ENCODE results near the gene ABLIM1.

The ABLIM1 gene

GRCh38 chr10:114665873-114666272 lies 7.8 kb upstream of the ABLIM1 start:
- no peak for TF ChIP-seq FOXP2 (optimal IDR thresholded peaks at IDR 0.05; ENCODE audit: borderline replicate concordance, extremely low read depth, extremely low read length, insufficient read depth)
- TF ChIP-seq POLR2AphosphoS5 (IDR thresholded peaks at IDR 0.05; ENCODE audit: low read depth, low read length), result no peak
- TF ChIP-seq REST (IDR thresholded peaks at IDR 0.05; ENCODE audit: insufficient read depth in 1 of 2, low read depth in 2 of 2, low read length in 2 of 2), result no peak
- TF ChIP-seq TAF1 (IDR thresholded peaks at IDR 0.05; ENCODE audit: borderline replicate concordance, insufficient read depth, low read length), result no peak
- no peak for TF ChIP-seq SIN3A (IDR thresholded peaks at IDR 0.05; ENCODE audit: borderline replicate concordance, insufficient read depth, low read length)

DNA sequence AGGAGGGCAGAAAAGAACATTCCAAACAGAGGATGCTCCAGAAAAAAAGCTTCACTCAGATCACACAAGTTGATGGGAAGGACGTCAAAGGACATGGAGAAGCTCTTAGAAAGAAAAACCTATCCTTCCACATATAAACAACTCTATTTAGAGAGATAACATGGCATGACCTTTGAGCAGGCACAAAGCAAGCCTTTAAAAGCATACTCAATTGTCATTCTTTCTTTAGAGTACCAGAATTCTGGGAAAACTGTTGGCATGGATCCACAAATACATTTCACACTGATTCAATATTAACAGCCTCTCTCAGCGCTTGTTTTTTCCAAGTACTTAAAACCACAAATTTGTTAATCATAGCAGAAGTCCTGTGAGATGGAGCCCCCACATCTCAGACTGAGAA lies 7.3 kb upstream of the ABLIM1 start:
- TF ChIP-seq SIN3A (IDR thresholded peaks at IDR 0.05; ENCODE audit: borderline replicate concordance, insufficient read depth, low read length), result no peak
- TF ChIP-seq FOXP2 (optimal IDR thresholded peaks at IDR 0.05; ENCODE audit: borderline replicate concordance, extremely low read depth, extremely low read length, insufficient read depth), result no peak
- no peak for TF ChIP-seq REST (IDR thresholded peaks at IDR 0.05; ENCODE audit: insufficient read depth in 1 of 2, low read depth in 2 of 2, low read length in 2 of 2)

DNA sequence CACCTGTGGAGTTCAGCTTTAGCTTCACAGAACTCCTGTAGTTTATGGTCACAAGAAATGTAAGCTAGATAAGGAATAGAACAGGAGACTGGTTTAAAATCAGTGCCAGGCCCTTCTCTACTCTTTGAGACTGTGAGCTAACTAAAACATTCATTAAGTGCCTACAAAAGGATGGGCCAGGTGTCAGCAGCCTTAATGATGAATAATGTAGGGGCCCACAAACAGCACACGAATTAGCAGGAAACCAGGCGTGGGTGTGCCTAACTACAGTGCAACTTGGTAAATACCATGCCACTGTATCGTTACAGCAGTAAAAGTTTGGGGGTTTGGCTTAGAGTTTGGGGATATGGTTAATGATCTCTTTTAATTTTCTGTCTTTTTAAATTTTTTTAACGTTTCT lies 6.1 kb upstream of the ABLIM1 start:
- no peak for TF ChIP-seq TAF1 (IDR thresholded peaks at IDR 0.05; ENCODE audit: borderline replicate concordance, insufficient read depth, low read length)
- TF ChIP-seq SIN3A (IDR thresholded peaks at IDR 0.05; ENCODE audit: borderline replicate concordance, insufficient read depth, low read length), result no peak
- TF ChIP-seq POLR2AphosphoS5 (IDR thresholded peaks at IDR 0.05; ENCODE audit: low read depth, low read length), result no peak
- no peak for TF ChIP-seq REST (IDR thresholded peaks at IDR 0.05; ENCODE audit: insufficient read depth in 1 of 2, low read depth in 2 of 2, low read length in 2 of 2)
- no peak for TF ChIP-seq FOXP2 (optimal IDR thresholded peaks at IDR 0.05; ENCODE audit: borderline replicate concordance, extremely low read depth, extremely low read length, insufficient read depth)

DNA sequence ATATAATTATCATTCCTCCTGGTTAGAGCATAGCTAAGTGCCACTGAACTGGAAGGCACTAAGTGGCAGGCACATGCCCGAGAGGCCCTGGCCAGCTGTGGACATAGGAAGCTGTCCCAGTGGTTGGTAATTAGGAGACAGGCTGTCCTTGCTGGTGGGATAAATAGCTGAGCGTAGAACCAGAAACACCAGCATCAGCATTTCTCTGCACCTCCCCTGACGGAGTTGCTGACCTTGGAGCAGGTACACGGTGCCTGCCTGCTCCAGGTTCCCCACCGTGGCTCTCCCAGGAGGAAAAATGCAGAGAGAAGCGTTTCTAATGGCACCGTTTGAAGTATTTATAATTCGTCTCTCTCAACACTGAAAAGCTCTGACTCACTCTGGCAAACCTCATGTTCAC lies 5.6 kb upstream of the ABLIM1 start:
- TF ChIP-seq POLR2AphosphoS5 (IDR thresholded peaks at IDR 0.05; ENCODE audit: low read depth, low read length) (no peak), TAF1 (IDR thresholded peaks at IDR 0.05; ENCODE audit: borderline replicate concordance, insufficient read depth, low read length) (no peak), SIN3A (IDR thresholded peaks at IDR 0.05; ENCODE audit: borderline replicate concordance, insufficient read depth, low read length) (no peak), FOXP2 (optimal IDR thresholded peaks at IDR 0.05; ENCODE audit: borderline replicate concordance, extremely low read depth, extremely low read length, insufficient read depth) (no peak), REST (IDR thresholded peaks at IDR 0.05; ENCODE audit: insufficient read depth in 1 of 2, low read depth in 2 of 2, low read length in 2 of 2) (no peak)

DNA sequence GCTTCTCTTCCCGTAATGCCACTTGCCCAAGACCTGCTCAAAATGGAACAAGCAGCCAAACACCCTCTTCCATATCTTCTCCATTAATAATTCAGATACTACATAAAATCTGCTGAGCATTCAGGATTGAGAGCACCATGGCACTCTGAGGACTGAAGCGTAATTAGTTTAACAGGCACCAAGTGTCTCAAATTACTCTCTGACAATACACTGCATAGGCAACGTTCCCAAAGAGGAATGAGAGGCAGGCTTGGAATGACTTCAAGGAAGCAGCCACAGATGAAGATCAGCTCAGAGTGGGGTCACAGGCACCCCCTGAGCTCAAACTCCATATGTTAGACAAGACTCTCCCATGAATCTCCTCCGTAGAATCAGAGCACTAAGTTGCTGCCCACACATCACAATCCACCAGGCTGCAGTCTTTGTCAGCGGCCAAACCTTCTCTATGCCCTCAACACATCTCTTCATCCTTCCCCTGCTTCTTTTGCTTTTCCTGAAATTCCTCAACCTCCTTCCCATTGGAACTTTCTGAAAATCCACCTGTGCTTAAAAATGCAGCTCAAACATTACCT lies 4.7 kb upstream of the ABLIM1 start:
- no peak for TF ChIP-seq TAF1 (IDR thresholded peaks at IDR 0.05; ENCODE audit: borderline replicate concordance, insufficient read depth, low read length)
- no peak for TF ChIP-seq FOXP2 (optimal IDR thresholded peaks at IDR 0.05; ENCODE audit: borderline replicate concordance, extremely low read depth, extremely low read length, insufficient read depth)
- no peak for TF ChIP-seq REST (IDR thresholded peaks at IDR 0.05; ENCODE audit: insufficient read depth in 1 of 2, low read depth in 2 of 2, low read length in 2 of 2)
- TF ChIP-seq SIN3A (IDR thresholded peaks at IDR 0.05; ENCODE audit: borderline replicate concordance, insufficient read depth, low read length), result no peak
- no peak for TF ChIP-seq POLR2AphosphoS5 (IDR thresholded peaks at IDR 0.05; ENCODE audit: low read depth, low read length)
